Activated effector memory CD4-positive, alpha-beta T cell treated with Interleukin-2 at 50 U/mL for 16 hours (primary cell): Measurements from ENCODE around the gene RNF121.

Experiments
- DNase-seq: peaks from one replicate; pipeline ENCODE4 v3.0.0-alpha.2; 2020

Gene RNF121

DNA sequence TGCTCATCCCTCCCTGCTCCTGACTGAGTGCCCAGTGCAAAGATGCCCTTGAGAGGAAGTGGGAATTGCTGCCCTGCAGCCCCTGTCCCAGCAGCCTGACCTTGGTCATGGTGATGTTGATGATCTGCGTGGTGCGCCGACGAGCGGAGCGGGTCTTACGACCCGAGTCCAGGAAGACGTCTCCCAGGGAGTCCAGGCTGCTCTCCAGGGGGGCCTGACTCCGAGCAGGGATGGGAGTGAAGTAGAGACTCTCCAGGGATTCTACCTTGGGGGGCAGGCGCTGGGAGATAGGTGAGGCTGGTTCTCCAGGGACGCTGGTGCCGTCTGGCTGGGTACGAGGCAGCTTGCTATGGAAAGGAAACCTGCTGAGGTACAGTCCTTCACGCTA is 78.2 kb downstream of the RNF121 start:
- no peak for DNase-seq

DNA sequence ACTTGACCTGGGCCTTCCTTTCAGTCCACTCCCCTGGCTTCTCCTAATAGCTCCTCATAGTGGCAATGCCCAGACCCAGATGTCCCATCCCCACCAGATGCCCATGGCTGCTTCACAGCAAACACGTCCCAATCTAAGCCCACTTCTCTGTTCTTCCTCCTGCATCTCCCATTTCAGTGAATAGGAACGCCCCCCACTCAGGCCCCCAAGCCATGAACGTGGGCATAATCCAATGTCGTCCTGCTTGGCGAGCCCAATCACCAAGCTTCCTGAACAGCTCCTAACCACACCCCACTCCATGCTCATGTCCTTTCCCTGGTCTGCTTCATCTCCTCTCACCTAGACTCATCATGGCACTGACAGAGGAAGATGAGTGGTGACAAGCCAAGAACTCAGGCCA is 78.7 kb downstream of the RNF121 start:
- no peak for DNase-seq

- DNase-seq: no peak
These were observed 79.9 kb downstream of the RNF121 start for GRCh38 chr11:72008728-72009127.

DNA sequence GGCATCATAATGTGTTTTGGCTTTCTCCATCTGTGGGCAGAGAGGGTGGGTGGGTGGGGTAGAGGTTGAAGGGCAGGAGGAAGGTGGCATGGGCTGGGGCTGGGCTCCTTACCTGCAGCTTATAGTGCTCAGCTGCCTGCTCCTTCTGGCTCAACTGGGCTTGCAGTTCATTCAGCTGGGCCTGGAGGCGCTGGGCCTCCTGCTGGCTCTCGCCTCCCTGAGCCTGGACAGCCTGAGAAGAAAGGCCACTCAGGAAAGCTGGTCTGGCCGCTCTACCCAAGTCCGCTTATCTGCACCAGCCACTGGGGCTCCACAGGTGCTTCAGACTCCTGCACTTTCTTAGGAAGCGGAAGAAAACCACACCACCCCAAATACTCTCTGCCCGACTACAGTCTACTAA is 80.3 kb downstream of the RNF121 start:
- DNase-seq: no peak

DNA sequence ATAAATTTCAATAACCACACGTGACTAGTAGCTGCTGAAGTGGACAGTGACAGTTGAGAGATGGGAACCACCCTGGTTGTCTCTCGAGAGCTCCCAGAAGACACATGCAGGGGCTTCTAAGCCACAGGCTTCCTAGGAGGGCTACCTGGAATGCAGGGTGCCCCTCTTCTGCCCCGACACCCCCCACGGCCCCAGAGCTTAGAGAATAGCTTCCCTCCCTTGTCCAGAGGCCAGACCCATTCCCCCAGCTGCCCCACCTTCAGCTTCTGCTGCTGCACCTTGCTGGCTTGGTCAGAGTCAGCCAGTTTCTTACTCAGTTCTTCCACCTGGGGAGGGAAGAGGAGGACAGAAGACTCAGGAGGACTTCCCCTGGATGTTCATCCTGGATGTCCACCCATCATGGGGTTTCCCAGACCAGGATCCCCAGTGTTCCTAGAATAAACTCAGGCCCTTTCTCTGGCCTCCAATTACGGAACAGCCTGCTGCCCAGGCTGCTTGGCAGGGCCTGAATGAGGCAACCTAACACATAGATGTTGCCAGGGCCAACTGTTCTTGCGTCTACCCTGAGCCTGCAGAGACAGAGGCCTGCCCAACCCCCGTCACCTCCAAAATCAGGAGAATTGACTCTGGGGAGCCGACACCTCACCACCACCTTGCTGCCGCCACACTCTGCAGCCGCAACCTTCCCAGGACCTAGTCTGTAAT is 81.8 kb downstream of the RNF121 start:
- no peak for DNase-seq

DNA sequence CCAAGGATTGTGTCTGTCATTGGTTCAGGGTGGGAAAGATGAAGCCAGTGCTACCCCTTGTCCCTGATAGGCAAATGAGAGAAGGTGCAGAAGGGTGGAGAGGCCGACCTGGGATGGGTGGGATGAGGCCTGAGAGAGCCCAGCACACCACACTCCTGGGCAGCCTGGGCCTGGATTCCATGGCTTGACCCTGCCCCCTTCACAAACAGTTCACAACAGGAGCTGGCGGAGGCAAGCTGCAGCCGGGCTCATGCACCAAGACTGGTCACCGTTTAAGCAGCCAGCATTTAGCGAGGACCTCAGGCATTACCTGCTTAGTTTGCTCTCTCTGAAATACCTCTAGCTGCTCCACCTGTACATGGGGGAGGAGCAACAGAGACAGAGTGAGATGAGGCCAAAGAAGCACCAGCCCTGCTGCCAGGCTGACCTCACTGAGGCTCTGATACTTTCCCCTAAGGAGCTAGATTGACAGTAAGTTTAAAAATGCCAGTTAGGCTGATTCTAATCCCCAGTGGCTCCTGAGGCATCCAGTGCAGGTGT is 83.3 kb downstream of the RNF121 start:
- no peak for DNase-seq

GRCh38 chr11:72012897-72013721 is 84.3 kb downstream of the RNF121 start:
- DNase-seq: no peak

GRCh38 chr11:72013765-72014711 is 85.2 kb downstream of the RNF121 start:
- DNase-seq: no peak

- DNase-seq: no peak
These were observed 86.0 kb downstream of the RNF121 start for GRCh38 chr11:72014761-72015320.

DNA sequence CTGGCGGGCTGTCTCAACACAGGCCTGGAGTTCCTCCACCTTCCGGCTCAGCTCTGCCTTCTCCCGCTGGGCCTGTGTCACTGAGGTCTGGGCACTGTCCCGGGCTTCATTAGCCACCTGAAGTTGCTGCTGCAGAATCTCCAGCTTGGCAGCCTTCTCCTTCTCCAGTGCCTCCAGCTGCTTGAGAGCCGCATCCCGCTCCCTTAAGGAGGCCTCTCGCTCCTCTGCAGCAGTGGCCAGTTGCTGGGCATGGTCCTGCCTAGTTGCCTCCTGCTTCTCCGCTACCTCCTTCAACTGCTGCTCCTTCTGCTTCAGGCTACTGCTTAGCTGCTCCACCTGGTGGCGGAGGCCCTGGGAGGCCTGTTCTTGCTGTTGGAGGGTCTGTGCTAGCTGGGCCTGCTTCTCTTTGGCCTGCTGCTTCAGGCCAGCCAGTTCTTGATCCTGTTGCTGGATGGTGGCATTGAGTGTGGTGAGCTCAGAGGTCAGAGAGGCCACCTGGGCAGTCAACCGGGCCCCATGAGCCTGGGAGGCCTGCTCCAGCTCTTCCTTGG is 86.7 kb downstream of the RNF121 start:
- DNase-seq: no peak

DNA sequence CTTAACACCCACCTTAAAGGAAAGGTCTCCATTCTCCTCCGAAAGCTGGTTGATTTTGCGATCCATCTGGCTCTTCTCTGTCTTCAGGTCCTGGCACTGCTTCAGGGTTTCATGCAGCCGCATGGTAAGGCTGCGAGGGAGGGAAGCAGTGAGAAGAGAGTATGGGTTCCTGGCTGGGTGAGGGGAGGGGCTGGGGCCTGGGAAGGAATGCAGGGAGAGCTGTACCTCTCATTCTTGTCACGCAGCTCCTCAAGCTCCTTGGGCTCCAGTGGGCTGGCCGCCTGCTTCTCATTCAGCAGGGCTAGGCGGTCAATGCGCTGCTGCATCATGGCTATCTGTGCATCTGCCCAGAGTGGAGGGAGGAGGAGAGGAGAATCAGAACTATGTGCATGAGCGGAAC is 89.3 kb downstream of the RNF121 start:
- DNase-seq: no peak

DNA sequence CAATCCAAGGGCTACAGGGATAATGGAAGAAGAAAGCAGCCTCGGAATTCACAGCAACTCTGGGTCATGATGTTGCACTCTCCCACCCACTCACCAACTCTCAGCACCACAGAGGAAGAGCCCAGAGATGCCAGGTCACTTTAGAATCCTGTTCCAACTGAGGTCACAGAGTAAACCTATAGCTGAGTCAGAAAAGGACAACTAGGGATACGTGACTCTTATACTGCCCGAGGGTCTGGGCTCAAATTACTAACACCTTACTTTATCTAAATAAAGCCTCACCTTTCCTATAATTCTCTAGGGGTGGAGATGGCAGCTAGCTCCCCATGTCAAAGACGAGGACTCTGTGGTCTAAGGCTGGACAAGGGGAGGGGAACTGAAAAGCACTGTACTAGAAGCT is 94.5 kb downstream of the RNF121 start:
- DNase-seq: no peak

DNA sequence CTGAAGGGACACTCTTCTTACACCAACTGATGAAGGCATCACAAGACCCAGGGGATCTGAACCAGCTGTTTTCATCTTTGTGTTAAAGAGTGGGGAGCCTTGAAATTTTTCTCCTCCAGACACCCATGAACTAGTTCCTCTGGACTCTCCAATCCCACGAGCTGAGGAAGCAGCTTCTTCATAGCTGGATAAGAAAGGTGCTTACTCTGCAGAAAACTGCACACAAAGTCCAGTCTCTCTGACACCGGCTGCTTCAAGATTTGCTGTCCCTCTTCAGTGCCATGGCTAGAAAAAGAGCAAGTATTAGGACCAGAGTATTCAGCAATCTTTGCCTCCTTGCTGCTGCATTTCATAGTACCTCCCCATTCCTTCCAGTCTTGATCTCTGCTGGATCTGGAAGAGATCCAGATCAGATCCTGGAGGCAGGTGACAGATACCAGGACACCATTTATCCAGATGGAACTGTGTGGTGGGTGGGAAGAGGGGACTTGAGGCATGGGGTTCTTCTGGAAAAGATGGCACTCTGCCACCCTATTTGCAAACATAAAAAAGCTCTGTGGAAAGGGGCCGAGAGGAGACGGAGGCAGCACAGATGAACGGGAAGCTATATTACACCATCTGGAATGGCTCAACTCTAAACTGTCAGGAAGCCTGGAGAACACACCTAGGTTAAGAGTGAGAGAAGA is 95.4 kb downstream of the RNF121 start:
- no peak for DNase-seq

DNA sequence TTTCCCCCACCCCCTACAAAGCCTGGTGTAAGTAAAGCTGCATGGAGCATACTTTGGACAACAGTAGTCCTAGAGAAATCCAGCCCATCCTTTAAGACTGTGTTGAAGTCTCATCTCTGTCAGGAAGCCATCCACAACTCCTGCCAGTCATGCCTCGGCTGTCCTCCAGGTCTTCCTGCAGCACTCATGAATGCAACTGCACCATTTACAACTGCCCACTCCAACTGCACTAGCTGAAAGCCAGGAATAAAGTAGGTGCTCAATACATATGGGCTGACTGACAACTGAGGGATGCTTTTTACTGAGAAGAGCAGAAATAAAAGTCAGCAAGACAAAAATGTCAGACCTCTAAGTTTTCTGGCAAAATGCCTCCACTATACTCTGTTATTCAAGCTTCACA is 97.2 kb downstream of the RNF121 start:
- DNase-seq: no peak

DNA sequence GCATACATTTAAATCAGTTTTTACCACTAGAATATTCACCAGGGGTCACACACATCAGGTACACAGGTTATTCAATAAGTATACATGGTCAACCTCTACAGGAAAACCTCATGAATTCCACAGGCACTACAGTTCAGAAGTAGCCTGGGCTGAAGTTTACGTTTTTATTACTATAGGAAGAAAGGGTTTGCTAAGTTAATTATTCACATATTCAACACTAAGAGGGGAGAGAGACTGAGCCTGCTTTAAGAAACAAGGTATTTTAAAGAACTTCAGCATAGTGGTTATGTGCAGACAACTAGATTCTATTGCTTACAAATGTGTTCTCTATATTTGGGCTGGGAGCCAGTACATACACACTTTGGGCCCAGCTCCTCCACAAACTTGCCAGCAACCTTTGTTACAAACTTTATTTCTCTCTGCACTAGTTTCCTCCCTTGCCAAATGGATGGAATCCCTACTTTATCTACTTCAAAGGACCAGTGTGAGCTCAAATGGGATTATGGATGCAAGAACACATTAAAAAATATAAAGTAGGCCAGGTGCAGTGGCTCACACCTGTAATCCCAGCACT is 101.7 kb downstream of the RNF121 start:
- no peak for DNase-seq

GRCh38 chr11:72036687-72037086 is 107.8 kb downstream of the RNF121 start:
- no peak for DNase-seq

DNA sequence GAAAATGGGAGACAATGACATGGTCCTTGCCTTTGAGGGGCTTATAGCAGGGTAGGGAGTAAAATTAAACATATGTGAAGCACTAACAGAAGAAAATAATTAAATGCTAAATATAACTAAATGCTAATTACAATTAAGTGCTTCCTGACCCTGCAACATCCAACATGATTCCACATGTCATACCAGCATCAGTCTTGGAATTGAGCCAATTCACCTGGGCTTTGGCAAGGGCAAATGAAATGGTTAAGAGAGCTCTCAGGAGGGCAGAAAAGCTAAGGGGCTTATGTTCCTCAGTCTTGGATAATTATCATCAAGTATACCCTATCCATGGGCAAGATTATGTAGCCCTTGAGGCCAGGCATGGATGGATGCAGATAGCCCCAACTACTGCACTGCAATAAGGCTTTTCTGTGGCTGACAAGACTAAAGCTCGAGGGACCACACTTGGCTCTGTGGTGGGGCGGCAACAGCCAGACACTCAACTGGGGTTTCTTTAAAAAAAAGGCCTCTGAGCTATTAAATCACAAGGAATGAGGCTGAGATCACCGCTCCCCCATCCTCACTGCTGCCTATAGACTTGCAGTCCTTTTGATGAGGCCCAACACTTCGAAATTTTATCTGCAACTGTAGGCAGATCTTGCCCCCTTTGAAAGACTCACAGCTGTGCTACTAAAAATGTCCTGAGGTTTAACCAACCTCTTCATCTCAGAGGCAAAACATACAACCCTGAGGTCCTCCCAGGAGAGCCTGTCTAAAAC is 108.9 kb downstream of the RNF121 start:
- DNase-seq: no peak

- DNase-seq: no peak
These were observed 109.6 kb downstream of the RNF121 start for GRCh38 chr11:72038491-72038890.

GRCh38 chr11:72039031-72039855 is 110.4 kb downstream of the RNF121 start:
- DNase-seq: no peak
